Esophagus squamous epithelium (tissue), 4 donors: ENCODE results near the gene DNAJC15.

Experiments
- POLR2A ChIP-seq, 4 donors: fragments of 450-650 bp; IDR thresholded peaks; one replicate each; pipeline ENCODE4 v1.6.1; 2017; ENCODE audit warnings: antibody characterized with exemption in 4 of 4, mild to moderate bottlenecking in 4 of 4, moderate library complexity in 3 of 4
- TF ChIP-seq, protein P1 (sequence below), 6 experiments: fragments of 450-650 bp in 4 of 6; fragments of 200-600 bp in 2 of 6; sonication (generic) in 2 of 6; IDR thresholded peaks; one replicate each; pipeline ENCODE4 v1.5.1; 2016 to 2019; ENCODE audit warnings: antibody characterized with exemption in 6 of 6, mild to moderate bottlenecking in 4 of 6, moderate library complexity in 4 of 6

GRCh38 chr13:43079392-43079931 is 56.1 kb downstream of the DNAJC15 start:
- TF ChIP-seq, protein P1, sequence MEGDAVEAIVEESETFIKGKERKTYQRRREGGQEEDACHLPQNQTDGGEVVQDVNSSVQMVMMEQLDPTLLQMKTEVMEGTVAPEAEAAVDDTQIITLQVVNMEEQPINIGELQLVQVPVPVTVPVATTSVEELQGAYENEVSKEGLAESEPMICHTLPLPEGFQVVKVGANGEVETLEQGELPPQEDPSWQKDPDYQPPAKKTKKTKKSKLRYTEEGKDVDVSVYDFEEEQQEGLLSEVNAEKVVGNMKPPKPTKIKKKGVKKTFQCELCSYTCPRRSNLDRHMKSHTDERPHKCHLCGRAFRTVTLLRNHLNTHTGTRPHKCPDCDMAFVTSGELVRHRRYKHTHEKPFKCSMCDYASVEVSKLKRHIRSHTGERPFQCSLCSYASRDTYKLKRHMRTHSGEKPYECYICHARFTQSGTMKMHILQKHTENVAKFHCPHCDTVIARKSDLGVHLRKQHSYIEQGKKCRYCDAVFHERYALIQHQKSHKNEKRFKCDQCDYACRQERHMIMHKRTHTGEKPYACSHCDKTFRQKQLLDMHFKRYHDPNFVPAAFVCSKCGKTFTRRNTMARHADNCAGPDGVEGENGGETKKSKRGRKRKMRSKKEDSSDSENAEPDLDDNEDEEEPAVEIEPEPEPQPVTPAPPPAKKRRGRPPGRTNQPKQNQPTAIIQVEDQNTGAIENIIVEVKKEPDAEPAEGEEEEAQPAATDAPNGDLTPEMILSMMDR (IDR thresholded peaks at IDR 0.05) = no peak
- no peak for TF ChIP-seq POLR2A (IDR thresholded peaks at IDR 0.05)
